ENCODE results near the gene DLG2.

DLG2 gene

DNA sequence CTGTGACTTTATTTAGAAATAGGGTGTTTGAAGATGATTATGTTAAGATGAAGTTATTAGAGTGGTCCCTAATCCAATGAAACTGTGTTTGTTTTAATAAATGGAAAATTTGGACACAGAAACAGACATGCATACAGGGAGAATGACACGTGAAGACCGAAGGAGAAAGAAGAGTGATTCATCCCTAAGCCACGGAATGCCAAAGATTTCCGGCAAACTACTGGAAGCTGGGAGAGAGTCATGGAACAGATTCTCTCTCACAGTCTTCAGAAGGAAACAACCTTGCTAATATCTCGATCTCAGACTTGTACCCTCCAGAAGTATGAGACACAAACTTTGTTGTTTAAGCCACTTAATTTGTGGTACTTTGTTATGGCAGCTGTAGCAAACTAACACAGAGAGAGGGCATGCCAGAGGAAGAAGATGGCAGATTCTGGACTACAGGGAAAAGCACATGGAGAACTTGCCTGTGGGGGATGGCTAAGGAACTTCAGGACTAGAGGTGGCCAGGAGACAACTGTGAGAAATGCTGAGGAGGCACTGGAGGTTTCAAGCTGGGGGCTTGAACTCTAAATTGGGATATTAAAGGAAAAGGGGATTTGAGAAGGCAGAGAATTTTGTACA lies 1607.5 kb downstream of the DLG2 start:
- ATAC-seq (ENCODE audit: low read depth) = no peak
- Mint-ChIP-seq H3K4me3 (no peak overlapping the region), H3K27me3 (peaks cover 1% of the 10 kb centered on the region), H3K4me1 (no peaks in the 10 kb centered on the region), H3K36me3 (no peaks in the 10 kb centered on the region), H3K27ac (no peak overlapping the region), H3K9me3 (no peaks in the 10 kb centered on the region)
- DNase-seq (ENCODE audit: low spot score in 2 of 2) = no peak

GRCh38 chr11:84014539-84014938 lies 1612.6 kb downstream of the DLG2 start:
- ATAC-seq (ENCODE audit: low read depth) (no peak), DNase-seq (ENCODE audit: low spot score in 2 of 2) (no peak)
- H3K4me3 Mint-ChIP-seq = no peak overlapping the region
- peaks cover 1% of the 10 kb centered on the region for H3K27me3 Mint-ChIP-seq
- no peaks in the 10 kb centered on the region for H3K9me3 Mint-ChIP-seq
- H3K36me3 Mint-ChIP-seq = no peaks in the 10 kb centered on the region
- no peaks in the 10 kb centered on the region for H3K4me1 Mint-ChIP-seq
- no peak overlapping the region for H3K27ac Mint-ChIP-seq

- no peaks in the 10 kb centered on the region for H3K9me3 Mint-ChIP-seq
- ATAC-seq (ENCODE audit: low read depth) (no peak), DNase-seq (ENCODE audit: low spot score in 2 of 2) (no peak)
- H3K27me3 Mint-ChIP-seq = no peaks in the 10 kb centered on the region
- no peaks in the 10 kb centered on the region for H3K36me3 Mint-ChIP-seq
- no peak overlapping the region for H3K27ac Mint-ChIP-seq
- H3K4me1 Mint-ChIP-seq = no peaks in the 10 kb centered on the region
- no peak overlapping the region for H3K4me3 Mint-ChIP-seq
Measured at GRCh38 chr11:84012171-84012826, 1614.8 kb downstream of the DLG2 start.

GRCh38 chr11:84003181-84003580 lies 1624.0 kb downstream of the DLG2 start:
- Mint-ChIP-seq H3K4me3 (no peak overlapping the region), H3K36me3 (peaks cover 3% of the 10 kb centered on the region), H3K9me3 (peaks cover 38% of the 10 kb centered on the region), H3K27ac (no peak overlapping the region), H3K27me3 (no peaks in the 10 kb centered on the region), H3K4me1 (no peaks in the 10 kb centered on the region)
- no peak for DNase-seq (ENCODE audit: low spot score in 2 of 2)
- ATAC-seq (ENCODE audit: low read depth) = no peak

DNA sequence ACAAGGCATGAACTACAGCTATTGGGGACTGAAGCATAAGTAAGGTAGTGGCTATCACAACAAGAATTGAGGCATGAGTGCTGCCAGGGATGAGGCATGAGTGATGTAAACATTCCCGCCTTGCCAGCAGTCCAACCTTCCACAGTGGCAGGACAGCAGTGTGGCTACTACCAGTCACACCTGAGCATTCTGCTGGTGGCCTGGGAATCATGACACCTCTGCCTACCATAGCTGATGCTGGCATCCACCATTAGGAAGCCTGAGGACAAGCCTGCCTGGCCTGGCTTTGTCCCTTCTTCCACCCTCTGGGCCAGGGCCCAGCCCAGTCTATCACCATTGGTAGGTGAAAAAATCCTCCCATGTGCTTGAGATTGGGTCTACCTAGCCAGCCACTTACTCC lies 1628.2 kb downstream of the DLG2 start:
- peaks cover 3% of the 10 kb centered on the region for H3K36me3 Mint-ChIP-seq
- H3K27me3 Mint-ChIP-seq = no peaks in the 10 kb centered on the region
- no peak overlapping the region for H3K4me3 Mint-ChIP-seq
- no peak overlapping the region for H3K27ac Mint-ChIP-seq
- no peak for ATAC-seq (ENCODE audit: low read depth)
- no peak for DNase-seq (ENCODE audit: low spot score in 2 of 2)
- H3K9me3 Mint-ChIP-seq = peaks cover 26% of the 10 kb centered on the region
- no peaks in the 10 kb centered on the region for H3K4me1 Mint-ChIP-seq

DNA sequence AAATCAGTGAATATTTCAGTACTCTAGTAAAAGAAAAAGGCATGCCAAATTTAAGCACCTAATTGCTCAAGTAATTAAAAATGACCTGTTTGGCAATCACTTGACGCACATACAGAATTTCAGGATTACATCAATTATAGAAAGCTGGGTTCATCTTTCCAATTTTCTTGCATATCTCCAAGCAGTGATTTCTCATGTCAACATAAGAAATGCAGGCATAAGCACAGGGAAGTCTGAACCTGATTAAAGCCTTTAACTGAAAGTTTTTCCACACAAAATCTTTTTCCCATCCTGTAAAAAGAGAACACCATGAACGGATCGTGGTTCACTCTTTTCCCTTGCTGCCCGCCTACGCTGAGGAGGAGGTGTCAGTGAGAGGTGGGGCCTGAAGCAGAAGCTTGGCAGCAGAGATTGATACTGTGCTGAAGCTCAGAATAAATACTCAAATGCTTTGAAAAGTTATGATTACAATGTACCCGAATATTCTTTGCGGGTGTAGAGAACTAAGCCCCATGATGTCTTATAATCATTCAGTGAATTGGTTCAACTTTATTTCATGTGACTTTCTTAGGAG lies 1636.9 kb downstream of the DLG2 start:
- H3K4me1 Mint-ChIP-seq = no peaks in the 10 kb centered on the region
- no peaks in the 10 kb centered on the region for H3K27me3 Mint-ChIP-seq
- H3K27ac Mint-ChIP-seq = no peak overlapping the region
- H3K9me3 Mint-ChIP-seq = peaks cover 8% of the 10 kb centered on the region
- H3K4me3 Mint-ChIP-seq = no peak overlapping the region
- ATAC-seq (ENCODE audit: low read depth) (no peak), DNase-seq (ENCODE audit: low spot score in 2 of 2) (no peak)
- no peaks in the 10 kb centered on the region for H3K36me3 Mint-ChIP-seq

- peaks cover 3% of the 10 kb centered on the region for H3K9me3 Mint-ChIP-seq
- ATAC-seq (ENCODE audit: low read depth) (no peak), DNase-seq (ENCODE audit: low spot score in 2 of 2) (no peak)
- H3K36me3 Mint-ChIP-seq = no peaks in the 10 kb centered on the region
- H3K4me1 Mint-ChIP-seq = no peaks in the 10 kb centered on the region
- H3K27ac Mint-ChIP-seq = no peak overlapping the region
- H3K4me3 Mint-ChIP-seq = no peak overlapping the region
- no peaks in the 10 kb centered on the region for H3K27me3 Mint-ChIP-seq
Measured at GRCh38 chr11:83982825-83983224, 1644.3 kb downstream of the DLG2 start.

DNA sequence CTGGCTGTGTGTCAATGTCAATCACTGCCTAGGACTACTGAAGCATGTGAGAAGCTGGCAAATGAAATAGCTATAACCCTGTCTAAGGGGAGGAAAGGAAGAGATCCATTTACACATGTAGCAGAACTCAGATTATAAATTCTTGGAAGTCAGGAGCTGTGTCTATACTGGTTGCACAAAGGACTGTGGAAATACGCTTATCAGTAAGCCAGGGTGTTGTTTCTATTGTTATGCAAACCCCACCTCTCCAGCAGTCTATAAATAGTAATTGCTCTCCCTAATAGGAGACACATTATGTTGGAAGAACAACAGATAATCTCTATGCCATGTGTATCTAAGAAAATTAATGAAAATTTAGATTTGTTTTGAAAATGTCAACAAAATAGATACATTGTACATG lies 1647.6 kb downstream of the DLG2 start:
- no peaks in the 10 kb centered on the region for H3K27me3 Mint-ChIP-seq
- no peak overlapping the region for H3K4me3 Mint-ChIP-seq
- no peaks in the 10 kb centered on the region for H3K36me3 Mint-ChIP-seq
- no peaks in the 10 kb centered on the region for H3K4me1 Mint-ChIP-seq
- no peaks in the 10 kb centered on the region for H3K9me3 Mint-ChIP-seq
- ATAC-seq (ENCODE audit: low read depth) = no peak
- no peak overlapping the region for H3K27ac Mint-ChIP-seq
- DNase-seq (ENCODE audit: low spot score in 2 of 2) = no peak

DNA sequence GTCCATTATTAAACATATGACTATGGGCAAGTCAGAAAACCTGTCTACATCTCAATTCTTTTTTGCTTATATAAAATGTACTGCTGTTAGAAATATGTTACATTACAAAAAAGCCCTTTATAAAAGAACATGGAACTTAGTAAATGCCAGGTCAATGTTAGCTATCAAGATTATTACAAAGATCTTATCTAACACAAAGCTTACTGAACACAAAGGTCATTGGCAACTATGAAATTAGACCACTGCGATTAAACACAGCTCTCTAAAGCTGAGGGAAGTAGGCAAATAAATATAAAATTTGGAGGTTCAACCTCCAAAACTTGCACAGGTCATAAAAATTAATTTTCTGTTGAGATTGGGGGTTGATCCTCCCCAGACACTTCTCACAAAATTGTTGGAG lies 1648.2 kb downstream of the DLG2 start:
- no peak overlapping the region for H3K27ac Mint-ChIP-seq
- H3K27me3 Mint-ChIP-seq = no peaks in the 10 kb centered on the region
- no peaks in the 10 kb centered on the region for H3K4me1 Mint-ChIP-seq
- H3K4me3 Mint-ChIP-seq = no peak overlapping the region
- H3K36me3 Mint-ChIP-seq = no peaks in the 10 kb centered on the region
- no peak for ATAC-seq (ENCODE audit: low read depth)
- DNase-seq (ENCODE audit: low spot score in 2 of 2) = no peak
- H3K9me3 Mint-ChIP-seq = no peaks in the 10 kb centered on the region

GRCh38 chr11:83976086-83976485 lies 1651.1 kb downstream of the DLG2 start:
- Mint-ChIP-seq H3K4me3 (no peak overlapping the region), H3K9me3 (no peaks in the 10 kb centered on the region), H3K27ac (no peak overlapping the region), H3K27me3 (no peaks in the 10 kb centered on the region), H3K36me3 (no peaks in the 10 kb centered on the region), H3K4me1 (no peaks in the 10 kb centered on the region)
- DNase-seq (ENCODE audit: low spot score in 2 of 2) = no peak
- ATAC-seq (ENCODE audit: low read depth) = no peak

GRCh38 chr11:83972536-83972935 lies 1654.6 kb downstream of the DLG2 start:
- Mint-ChIP-seq H3K27ac (no peak overlapping the region), H3K4me3 (no peak overlapping the region), H3K27me3 (no peaks in the 10 kb centered on the region), H3K36me3 (no peaks in the 10 kb centered on the region), H3K9me3 (no peaks in the 10 kb centered on the region), H3K4me1 (no peaks in the 10 kb centered on the region)
- ATAC-seq (ENCODE audit: low read depth) (no peak), DNase-seq (ENCODE audit: low spot score in 2 of 2) (no peak)

GRCh38 chr11:83971063-83971462 lies 1656.1 kb downstream of the DLG2 start:
- no peaks in the 10 kb centered on the region for H3K4me1 Mint-ChIP-seq
- no peak for ATAC-seq (ENCODE audit: low read depth)
- H3K36me3 Mint-ChIP-seq = no peaks in the 10 kb centered on the region
- no peaks in the 10 kb centered on the region for H3K9me3 Mint-ChIP-seq
- H3K4me3 Mint-ChIP-seq = no peak overlapping the region
- no peak for DNase-seq (ENCODE audit: low spot score in 2 of 2)
- H3K27me3 Mint-ChIP-seq = no peaks in the 10 kb centered on the region
- H3K27ac Mint-ChIP-seq = no peak overlapping the region

GRCh38 chr11:83970061-83970671 lies 1657.0 kb downstream of the DLG2 start:
- Mint-ChIP-seq H3K27me3 (no peaks in the 10 kb centered on the region), H3K4me1 (no peaks in the 10 kb centered on the region), H3K9me3 (no peaks in the 10 kb centered on the region), H3K36me3 (no peaks in the 10 kb centered on the region), H3K27ac (no peak overlapping the region), H3K4me3 (no peak overlapping the region)
- ATAC-seq (ENCODE audit: low read depth) = no peak
- DNase-seq (ENCODE audit: low spot score in 2 of 2) = no peak

- Mint-ChIP-seq H3K4me1 (no peaks in the 10 kb centered on the region), H3K36me3 (no peaks in the 10 kb centered on the region), H3K9me3 (no peaks in the 10 kb centered on the region), H3K27me3 (no peaks in the 10 kb centered on the region), H3K4me3 (no peak overlapping the region), H3K27ac (no peak overlapping the region)
- no peak for DNase-seq (ENCODE audit: low spot score in 2 of 2)
- no peak for ATAC-seq (ENCODE audit: low read depth)
Measured at GRCh38 chr11:83957038-83957900, 1669.9 kb downstream of the DLG2 start.

All from memory B cell (primary cell).